NCI-H1436 treated with DMSO at 0.1 percent for 48 hours (cell line): Measurements from ENCODE around the gene PGM5.

ENCODE experiments used
- DNase-seq: peaks from one replicate; lab custom pipeline; 2025; lab: John Stamatoyannopoulos, UW

Gene PGM5

DNA sequence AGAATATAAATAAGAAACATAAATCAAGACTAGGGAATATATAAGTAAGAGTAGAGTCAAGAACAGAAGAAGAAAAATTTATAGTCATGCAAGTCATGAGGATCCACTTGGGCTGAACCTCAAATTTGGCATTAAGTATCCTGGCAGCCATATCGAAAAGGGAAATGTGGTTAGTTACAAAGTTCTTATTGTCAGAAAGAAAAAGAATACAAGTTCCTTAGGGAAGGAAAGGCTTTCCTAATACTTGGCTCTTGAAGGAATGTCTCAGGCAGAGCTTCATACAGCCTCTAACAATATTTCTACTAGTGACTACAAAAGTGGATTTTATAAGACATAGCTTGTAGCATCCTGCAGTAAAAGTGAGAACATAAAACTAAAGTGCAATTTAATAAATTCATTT lies 138.8 kb downstream of the PGM5 start:
- DNase-seq: no peak

- DNase-seq: no peak
Observed at GRCh38 chr9:68496356-68496755, 139.9 kb downstream of the PGM5 start.

GRCh38 chr9:68497629-68498028 lies 141.2 kb downstream of the PGM5 start:
- no peak for DNase-seq

- no peak for DNase-seq
Observed at GRCh38 chr9:68498816-68499215, 142.4 kb downstream of the PGM5 start.

- DNase-seq: no peak
Observed at GRCh38 chr9:68500457-68501381, 144.3 kb downstream of the PGM5 start.

- no peak for DNase-seq
Observed at GRCh38 chr9:68502279-68502678, 145.9 kb downstream of the PGM5 start.

DNA sequence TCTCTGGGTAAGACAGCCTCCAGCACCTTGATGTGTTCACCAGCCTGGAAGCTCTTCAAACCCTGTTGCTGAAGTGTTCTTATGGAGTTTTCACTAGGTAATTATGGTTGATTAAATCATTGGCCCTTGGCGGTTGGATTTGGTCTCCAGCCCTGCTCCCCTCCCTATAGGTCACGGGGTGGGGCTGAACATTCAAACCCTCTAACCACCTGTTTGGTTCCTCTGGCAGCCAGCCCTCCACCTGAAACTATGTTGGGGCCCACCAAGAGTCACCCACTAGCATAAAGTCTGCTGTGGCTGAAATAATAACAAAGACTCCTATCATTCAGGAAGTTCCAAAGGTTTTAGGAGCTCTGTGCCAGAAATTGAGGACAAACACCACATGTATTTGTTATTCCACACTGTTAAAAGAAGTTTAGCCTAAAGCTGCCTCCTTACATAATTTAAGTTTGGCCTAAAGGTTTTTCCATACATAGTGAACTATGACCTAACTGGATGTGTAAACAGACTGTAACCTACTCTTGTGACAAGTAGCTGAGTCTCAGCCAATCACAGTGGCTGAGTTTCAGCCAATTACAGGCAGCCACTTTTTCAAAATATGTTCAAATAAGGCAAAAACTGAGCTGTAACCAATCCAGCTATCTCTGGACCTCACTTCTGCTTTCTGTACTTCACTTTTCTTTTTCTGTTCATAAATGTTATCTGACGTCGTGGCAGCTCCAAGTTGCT lies 149.4 kb downstream of the PGM5 start:
- DNase-seq: no peak

DNA sequence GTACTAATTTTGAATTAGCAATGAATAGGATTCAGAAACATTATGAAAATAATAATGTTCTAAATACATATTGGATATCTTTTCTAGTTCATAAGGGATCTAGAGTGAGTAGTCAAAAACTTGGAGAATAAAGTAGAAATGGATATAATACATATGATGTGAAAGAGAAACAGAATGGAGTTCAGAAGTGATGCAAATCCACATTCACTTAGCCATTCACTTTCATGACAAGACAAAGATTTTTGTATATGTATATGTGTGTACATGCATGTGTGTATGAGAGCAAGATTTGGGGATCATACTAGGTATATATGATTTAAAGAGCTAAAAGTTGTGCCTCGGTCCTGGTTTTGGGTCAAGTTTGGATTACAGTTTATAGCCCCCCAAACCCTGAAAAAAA lies 150.1 kb downstream of the PGM5 start:
- no peak for DNase-seq

DNA sequence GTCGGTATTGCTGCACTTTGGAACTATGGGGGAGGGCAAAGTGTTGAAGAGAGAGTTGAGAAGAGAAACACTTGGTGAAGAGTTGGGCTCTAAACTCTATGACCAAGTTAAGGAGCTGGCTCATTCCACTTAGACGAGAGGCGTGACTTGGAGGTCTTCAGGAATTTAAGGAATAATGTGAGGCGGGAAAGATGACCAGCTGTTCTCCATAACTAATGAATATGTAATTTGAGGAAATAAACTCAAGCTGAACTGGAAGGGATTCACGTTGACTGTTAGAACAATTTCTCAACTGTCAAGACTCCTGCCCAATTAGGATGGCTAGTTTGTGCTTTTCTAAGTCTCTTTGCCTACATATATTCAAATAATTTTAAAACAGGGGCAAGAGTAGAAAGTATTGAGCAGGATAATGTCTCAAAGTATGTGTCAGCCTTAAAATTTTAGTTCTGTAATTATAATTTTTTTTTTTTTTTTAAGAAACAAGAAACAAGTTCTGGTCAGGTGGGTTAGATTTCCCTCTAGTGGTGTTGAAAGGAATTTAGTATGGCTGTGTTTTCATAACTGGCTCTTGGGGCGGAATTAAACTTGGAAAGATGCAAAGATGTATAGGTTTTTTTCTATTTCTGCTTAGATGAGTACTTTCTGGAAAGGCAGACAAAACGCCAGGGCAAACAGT lies 150.9 kb downstream of the PGM5 start:
- no peak for DNase-seq

- no peak for DNase-seq
Observed at GRCh38 chr9:68507806-68508145, 151.4 kb downstream of the PGM5 start.

GRCh38 chr9:68508547-68508946 lies 152.1 kb downstream of the PGM5 start:
- DNase-seq: no peak

- DNase-seq: no peak
Observed at GRCh38 chr9:68509689-68510088, 153.3 kb downstream of the PGM5 start.

DNA sequence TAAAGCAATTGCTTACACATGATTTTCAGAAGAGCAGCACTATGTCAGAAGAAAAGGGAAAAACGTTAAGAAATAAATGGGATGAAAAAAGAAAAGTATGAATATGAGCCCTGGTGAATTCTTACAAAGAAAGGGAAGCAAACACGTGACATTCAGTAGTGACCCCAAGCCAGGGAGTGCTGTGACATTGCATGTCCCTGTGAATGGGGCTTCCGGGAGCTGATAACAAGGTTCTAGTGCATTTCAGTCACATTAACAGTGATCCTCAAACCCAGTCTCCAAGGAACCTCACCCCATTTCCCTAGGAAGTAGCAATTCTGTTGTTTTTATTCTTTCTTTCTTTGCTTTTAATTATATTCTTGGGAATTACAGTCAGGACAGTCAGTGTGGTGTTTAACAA lies 157.0 kb downstream of the PGM5 start:
- DNase-seq: no peak

GRCh38 chr9:68513981-68514380 lies 157.6 kb downstream of the PGM5 start:
- no peak for DNase-seq

DNA sequence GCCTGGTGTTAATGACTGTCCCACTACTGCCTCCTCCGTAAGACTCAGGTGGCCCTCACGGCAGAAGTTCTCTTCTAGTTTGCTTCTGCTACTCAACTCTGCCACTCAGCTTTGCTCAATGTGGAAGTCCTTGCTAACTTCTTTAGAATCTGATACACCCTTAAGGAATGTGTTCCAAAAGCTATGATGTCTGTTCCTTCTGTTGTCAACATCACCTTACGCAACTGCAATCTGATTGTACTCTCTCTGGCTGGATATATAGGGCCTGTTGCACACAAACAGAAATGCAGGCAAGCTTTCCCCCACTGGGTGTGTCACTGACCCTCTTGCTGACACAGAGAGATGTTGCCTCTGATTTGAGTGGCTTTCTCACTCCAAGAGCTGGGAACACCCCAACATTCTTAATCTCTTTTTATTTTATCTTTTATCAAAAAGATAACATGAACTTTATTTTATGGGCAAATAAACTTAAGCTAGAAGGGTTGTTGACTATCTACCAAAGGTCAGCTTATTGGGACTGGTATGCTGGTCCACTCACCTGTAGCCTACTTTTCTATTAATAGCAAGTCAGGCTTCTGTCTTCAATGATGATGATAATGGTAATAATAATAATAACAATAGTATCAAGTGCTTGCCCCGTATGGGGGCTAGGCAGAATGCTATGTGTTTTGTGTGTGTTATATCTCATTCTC lies 159.1 kb downstream of the PGM5 start:
- no peak for DNase-seq

- no peak for DNase-seq
Observed at GRCh38 chr9:68522131-68522530, 165.7 kb downstream of the PGM5 start.

DNA sequence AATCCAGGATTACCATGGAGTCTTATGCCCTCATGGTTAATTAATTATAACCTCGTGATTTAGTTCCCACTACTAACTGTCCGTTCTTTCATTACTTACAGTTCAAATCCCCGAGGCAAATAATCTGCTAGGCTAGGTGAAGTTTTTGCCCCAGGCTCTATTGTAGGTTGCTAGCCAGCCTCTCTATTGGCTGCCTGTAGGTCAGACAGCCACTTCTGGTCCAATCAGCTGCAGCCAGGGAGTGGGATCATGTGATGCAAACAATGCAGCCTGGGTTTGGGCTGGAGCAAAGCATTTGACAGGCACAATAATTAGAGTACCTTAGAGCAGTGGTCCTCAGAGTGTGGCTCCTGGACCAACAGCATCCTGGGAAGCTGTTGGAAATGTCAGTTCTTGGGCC lies 166.5 kb downstream of the PGM5 start:
- no peak for DNase-seq

GRCh38 chr9:68523367-68523936 lies 167.0 kb downstream of the PGM5 start:
- no peak for DNase-seq

DNA sequence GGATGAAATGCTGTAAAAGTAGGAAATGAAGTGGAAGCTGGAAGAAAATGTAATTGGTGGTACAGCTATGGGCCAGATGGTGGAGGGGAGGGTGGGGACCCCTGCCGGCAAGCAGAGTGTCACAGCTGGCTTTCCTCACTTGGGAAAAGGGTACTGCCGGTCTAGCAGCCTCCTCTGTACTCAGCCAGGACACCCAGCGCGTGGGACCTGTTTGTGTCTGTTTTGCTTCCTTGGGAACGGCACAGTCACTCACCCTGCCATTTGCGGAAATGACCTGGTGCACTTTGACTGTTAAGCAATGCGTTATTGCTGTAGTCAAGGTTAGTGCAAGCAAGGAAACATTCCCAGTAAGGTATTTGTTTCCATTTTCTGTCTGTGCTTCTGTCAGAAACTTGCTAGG lies 174.2 kb downstream of the PGM5 start:
- DNase-seq: no peak

GRCh38 chr9:68532131-68532530 lies 175.7 kb downstream of the PGM5 start:
- no peak for DNase-seq

DNA sequence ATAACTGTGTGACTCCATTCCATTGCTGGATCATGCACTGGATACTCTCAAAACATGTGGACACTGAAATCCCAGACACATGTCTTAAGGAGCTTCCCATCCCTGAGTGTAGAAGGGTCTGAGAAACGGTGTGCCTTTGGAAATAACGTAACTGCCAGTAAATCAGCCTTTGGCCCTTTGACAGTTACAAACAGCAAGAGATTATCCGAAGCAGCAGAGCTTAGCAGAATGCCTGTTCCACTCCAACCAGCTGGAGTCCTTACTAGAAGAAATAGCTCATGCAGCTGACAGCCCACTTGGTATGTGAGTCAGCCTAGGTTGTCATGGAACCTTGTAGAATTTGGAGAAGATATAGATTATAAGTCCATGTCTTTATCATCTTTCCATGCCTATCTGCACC lies 177.3 kb downstream of the PGM5 start:
- DNase-seq: no peak
